Colonic mucosa (tissue), 4 donors: ENCODE measurements around the gene IPO8. TPM values are rescaled to one million over a fixed set of nuclear protein-coding genes. Genes with fewer than 3 reads are reported as not detected.

Experiments
- DNase-seq: peaks from one replicate; pipeline ENCODE4 v3.0.0-alpha.2; 2020
- H3K27ac ChIP-seq: fragments of 200-600 bp; one replicate; pipeline ENCODE4 v1.8.0; 2021
- H3K27me3 ChIP-seq: fragments of 200-600 bp; one replicate; pipeline ENCODE4 v1.8.0; 2021
- H3K36me3 ChIP-seq: fragments of 200-600 bp; one replicate; pipeline ENCODE4 v1.8.0; 2021
- H3K4me1 ChIP-seq: fragments of 200-600 bp; one replicate; pipeline ENCODE4 v1.8.0; 2021; ENCODE audit warnings: mild to moderate bottlenecking
- H3K4me3 ChIP-seq: fragments of 200-600 bp; one replicate; pipeline ENCODE4 v1.8.0; 2021
- H3K9ac ChIP-seq, 2 donors: one replicate each; pipeline ENCODE4 v1.7.0; 2013; ENCODE audit warnings: control low read depth in 2 of 2, low read depth in 2 of 2, low read length in 2 of 2
- H3K9me3 ChIP-seq: fragments of 200-600 bp; one replicate; pipeline ENCODE4 v1.8.0; 2021
- intact Hi-C: fragments of 100-400 bp; cut with DNase I; formaldehyde crosslinking; loops from one replicate; pipeline ENCODE4 v1.14.1; 2022
- total RNA-seq, 2 donors: library from RNA; stranded (reverse); fragmentation: NEBNext Ultra II Directional in 1 of 2; extraction: Animal tissue kit (Norgen Biotek cat#: 25700) in 1 of 2; gene quantifications; one replicate each; pipeline ENCODE4 v1.2.1, GENCODE V29; 2021
- TF ChIP-seq, protein P1 (sequence below): fragments of 200-600 bp; IDR thresholded peaks from one replicate; pipeline ENCODE4 v1.8.0; 2022; ENCODE audit warnings: antibody characterized with exemption, mild to moderate bottlenecking
- donor health status: healthy.
- donor health status: DM: no; HTN: no; CAD: no.
- donor health status: DM: no; HTN: no; CAD: no.

IPO8 gene
- total RNA-seq, 2 donors from 2014 or later: 55.2 to 57.2 TPM

GRCh38 chr12:30696943-30697342 is 1.3 kb upstream of the IPO8 start:
- H3K9me3 ChIP-seq: no peaks in the 10 kb centered on the region
- H3K27me3 ChIP-seq: no peaks in the 10 kb centered on the region
- H3K36me3 ChIP-seq: no peaks in the 10 kb centered on the region
- intact Hi-C loops: loop anchor here (10.0 kb wide), 1 partner anchor 58 kb away; the partner anchor contains the start of gene CAPRIN2
- H3K27ac ChIP-seq: no peak overlapping the region
- H3K4me1 ChIP-seq: no peaks in the 10 kb centered on the region
- no peak overlapping the region for H3K9ac ChIP-seq
- H3K4me3 ChIP-seq: no peak overlapping the region
- DNase-seq: no peak
- TF ChIP-seq, protein P1, sequence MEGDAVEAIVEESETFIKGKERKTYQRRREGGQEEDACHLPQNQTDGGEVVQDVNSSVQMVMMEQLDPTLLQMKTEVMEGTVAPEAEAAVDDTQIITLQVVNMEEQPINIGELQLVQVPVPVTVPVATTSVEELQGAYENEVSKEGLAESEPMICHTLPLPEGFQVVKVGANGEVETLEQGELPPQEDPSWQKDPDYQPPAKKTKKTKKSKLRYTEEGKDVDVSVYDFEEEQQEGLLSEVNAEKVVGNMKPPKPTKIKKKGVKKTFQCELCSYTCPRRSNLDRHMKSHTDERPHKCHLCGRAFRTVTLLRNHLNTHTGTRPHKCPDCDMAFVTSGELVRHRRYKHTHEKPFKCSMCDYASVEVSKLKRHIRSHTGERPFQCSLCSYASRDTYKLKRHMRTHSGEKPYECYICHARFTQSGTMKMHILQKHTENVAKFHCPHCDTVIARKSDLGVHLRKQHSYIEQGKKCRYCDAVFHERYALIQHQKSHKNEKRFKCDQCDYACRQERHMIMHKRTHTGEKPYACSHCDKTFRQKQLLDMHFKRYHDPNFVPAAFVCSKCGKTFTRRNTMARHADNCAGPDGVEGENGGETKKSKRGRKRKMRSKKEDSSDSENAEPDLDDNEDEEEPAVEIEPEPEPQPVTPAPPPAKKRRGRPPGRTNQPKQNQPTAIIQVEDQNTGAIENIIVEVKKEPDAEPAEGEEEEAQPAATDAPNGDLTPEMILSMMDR: no peak

- TF ChIP-seq, protein P1: no peak
- H3K27me3 ChIP-seq: no peaks in the 10 kb centered on the region
- no peaks in the 10 kb centered on the region for H3K9me3 ChIP-seq
- H3K4me3 ChIP-seq: peak overlapping the region; percentile 79
- intact Hi-C loops: loop anchor here (10.0 kb wide), 1 partner anchor 58 kb away; the partner anchor contains the start of gene CAPRIN2
- H3K27ac ChIP-seq: no peak overlapping the region
- H3K36me3 ChIP-seq: no peaks in the 10 kb centered on the region
- no peaks in the 10 kb centered on the region for H3K4me1 ChIP-seq
- DNase-seq: no peak
- H3K9ac ChIP-seq: no peak overlapping the region
Measured at GRCh38 chr12:30696486-30696885, 817 bp upstream of the IPO8 start.

DNA sequence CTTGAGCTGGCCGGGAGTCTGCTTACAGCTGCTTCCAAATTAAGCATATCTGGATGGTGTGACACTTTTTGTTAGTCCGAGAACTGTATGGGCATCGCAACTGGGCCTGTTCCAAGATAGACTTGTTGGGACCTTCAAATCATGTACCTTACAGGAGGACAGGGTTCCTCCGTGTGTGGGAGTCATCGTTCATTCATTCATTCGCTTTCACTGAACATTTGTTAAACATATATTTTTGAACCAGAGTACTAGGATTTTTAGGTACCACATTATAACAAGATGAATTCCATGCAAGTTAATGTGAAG is 387 bp upstream of the IPO8 start:
- TF ChIP-seq, protein P1: no peak
- peak overlapping the region; percentile 79 for H3K4me3 ChIP-seq
- intact Hi-C loops: loop anchor here (10.0 kb wide), 1 partner anchor 59 kb away; the partner anchor contains the start of gene CAPRIN2
- no peaks in the 10 kb centered on the region for H3K27me3 ChIP-seq
- no peak for DNase-seq
- H3K9me3 ChIP-seq: no peaks in the 10 kb centered on the region
- peak overlapping the region; percentile 51 for H3K27ac ChIP-seq
- H3K9ac ChIP-seq: peak overlapping the region in 1 of 2 donors; percentile 99
- no peaks in the 10 kb centered on the region for H3K4me1 ChIP-seq
- H3K36me3 ChIP-seq: no peaks in the 10 kb centered on the region

DNA sequence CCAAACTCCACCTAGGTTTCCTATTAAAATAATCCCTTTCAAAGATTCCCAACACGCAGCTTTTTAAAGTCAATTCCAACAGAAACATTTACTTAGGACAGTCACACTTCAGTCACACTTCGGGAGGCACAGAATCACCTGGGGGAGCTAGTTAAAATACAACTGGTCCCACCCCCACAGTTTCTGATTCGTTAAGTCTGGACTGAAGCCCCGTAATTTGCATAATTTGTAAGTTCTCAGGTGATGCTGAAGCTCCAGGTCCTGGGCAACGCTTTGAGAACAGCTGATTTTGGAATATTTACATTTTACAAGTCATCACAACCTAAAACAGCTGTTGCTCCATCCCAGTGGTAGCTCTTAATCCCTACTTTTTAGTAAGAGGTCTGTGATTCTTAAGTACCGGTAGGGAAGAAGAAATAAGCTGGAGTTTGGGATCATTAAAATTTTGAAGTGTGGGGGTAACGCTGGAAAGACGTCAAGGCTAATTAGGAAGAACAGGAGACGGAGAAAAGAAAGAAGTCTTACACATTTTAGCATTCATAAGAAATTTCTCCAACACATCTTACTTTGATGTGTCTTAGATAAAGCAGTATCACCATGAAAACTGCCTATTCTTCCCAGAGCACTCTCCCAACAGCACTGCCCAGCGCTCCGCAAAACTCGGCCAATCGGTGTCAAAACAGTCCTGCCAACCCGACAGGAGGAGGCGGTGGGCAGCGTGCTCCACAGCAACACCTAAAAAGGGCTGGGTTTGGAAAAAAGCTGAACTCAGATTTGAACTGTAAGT is 1.1 kb downstream of the IPO8 start:
- Histone ChIP-seq H3K9ac (peak overlapping the region; percentile 92 to 99), H3K27me3 (no peaks in the 10 kb centered on the region), H3K27ac (peak overlapping the region; percentile 63), H3K4me1 (no peaks in the 10 kb centered on the region), H3K36me3 (no peaks in the 10 kb centered on the region), H3K9me3 (no peaks in the 10 kb centered on the region), H3K4me3 (peak overlapping the region; percentile 79)
- intact Hi-C loops: loop anchor here (10.0 kb wide), 1 partner anchor 60 kb away; the partner anchor contains the start of gene CAPRIN2
- TF ChIP-seq, protein P1: no peak
- DNase-seq: peak; percentile 58

DNA sequence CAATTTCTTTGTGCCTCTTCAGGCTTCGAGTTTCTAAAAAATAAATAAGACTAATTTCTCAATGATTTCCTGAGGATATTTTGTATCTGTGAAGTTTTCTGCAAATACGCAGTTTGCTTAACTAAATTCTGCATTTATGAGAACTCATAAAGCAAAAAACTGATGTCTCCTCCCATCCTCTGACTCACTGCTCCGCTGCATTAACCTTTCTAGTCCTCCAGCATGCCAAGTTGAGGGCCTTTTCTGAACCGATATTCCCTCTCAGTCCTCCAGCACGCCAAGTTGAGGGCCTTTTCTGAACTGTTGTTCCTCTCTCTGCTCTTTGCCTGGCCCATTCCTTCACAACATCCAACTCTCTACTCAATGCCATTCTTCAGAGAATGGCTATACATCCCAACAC is 3.2 kb downstream of the IPO8 start:
- H3K9me3 ChIP-seq: no peaks in the 10 kb centered on the region
- H3K27ac ChIP-seq: no peak overlapping the region
- no peak overlapping the region for H3K9ac ChIP-seq
- H3K36me3 ChIP-seq: no peaks in the 10 kb centered on the region
- H3K4me1 ChIP-seq: no peaks in the 10 kb centered on the region
- intact Hi-C loops: loop anchor here (10.0 kb wide), 1 partner anchor 62 kb away; the partner anchor contains the start of gene CAPRIN2
- H3K27me3 ChIP-seq: no peaks in the 10 kb centered on the region
- no peak for DNase-seq
- no peak overlapping the region for H3K4me3 ChIP-seq
- TF ChIP-seq, protein P1: no peak
